HepG2 (cell line): ENCODE results near the gene NPB. TPM values are rescaled to one million over a fixed set of nuclear protein-coding genes. Genes with fewer than 3 reads are reported as not detected.
A peak's percentile ranks its signal among the peaks of the same experiment; 100 is the strongest.

Source experiments
- AHDC1 ChIP-seq: sonication (generic); formaldehyde crosslinking; IDR thresholded peaks from 2 replicates; pipeline ENCODE4 v1.5.1; 2020; ENCODE audit warnings: mild to moderate bottlenecking, missing genetic modification reagents, borderline replicate concordance
- RORA ChIP-seq: sonication (generic); formaldehyde crosslinking; IDR thresholded peaks from 2 replicates; pipeline ENCODE4 v1.5.0; 2020; ENCODE audit warnings: mild to moderate bottlenecking, missing genetic modification reagents, moderate library complexity
- TGIF2 ChIP-seq: IDR thresholded peaks from 2 replicates; pipeline ENCODE4 v1.6.1; 2016; ENCODE audit warnings: control low read depth, missing compliant biosample characterization
- WIZ ChIP-seq: sonication (generic); formaldehyde crosslinking; IDR thresholded peaks from 2 replicates; pipeline ENCODE4 v1.5.1; 2020; ENCODE audit warnings: mild to moderate bottlenecking, missing genetic modification reagents
- ZC3H4 ChIP-seq: sonication (generic); formaldehyde crosslinking; IDR thresholded peaks from 2 replicates; pipeline ENCODE4 v1.4.0; 2020; ENCODE audit warnings: missing genetic modification reagents, borderline replicate concordance
- ZFX ChIP-seq: sonication (generic); formaldehyde crosslinking; IDR thresholded peaks from 2 replicates; pipeline ENCODE4 v1.4.0; 2020; ENCODE audit warnings: mild to moderate bottlenecking, low read depth, missing genetic modification reagents, moderate library complexity
- ZMAT5 ChIP-seq: sonication (generic); formaldehyde crosslinking; IDR thresholded peaks from 2 replicates; pipeline ENCODE4 v1.5.0; 2020; ENCODE audit warnings: mild to moderate bottlenecking, low read depth, missing genetic modification reagents, borderline replicate concordance
- ZNF280D ChIP-seq: sonication (generic); formaldehyde crosslinking; IDR thresholded peaks from 2 replicates; pipeline ENCODE4 v1.5.1; 2020; ENCODE audit warnings: mild to moderate bottlenecking, missing genetic modification reagents
- ZNF407 ChIP-seq: sonication (generic); formaldehyde crosslinking; IDR thresholded peaks from one replicate; pipeline ENCODE4 v1.5.1; 2020; ENCODE audit warnings: mild to moderate bottlenecking, missing genetic modification reagents; ENCODE audit errors: not compliant biosample characterization
- ZZZ3 ChIP-seq: sonication (generic); formaldehyde crosslinking; IDR thresholded peaks from 2 replicates; pipeline ENCODE4 v1.4.0; 2020; ENCODE audit warnings: missing genetic modification reagents, mild to moderate bottlenecking, borderline replicate concordance
- polyA plus RNA-seq, 8 experiments: library from polyadenylated mRNA; depleted of rRNA in 3 of 8; stranded (reverse) in 7 of 8; unstranded in 1 of 8; fragments of >200 nt; fragmentation: Illumina TruSeq in 4 of 8; extraction: Trizol in 4 of 8; gene quantifications; 2 replicates each; pipeline versions ENCODE4 v1.2.1 to v1.2.3, GENCODE V29; 2011 to 2016; ENCODE audit warnings: low read depth in 4 of 8, missing spikeins in 1 of 8, mixed read lengths in 1 of 8; ENCODE audit not compliant: insufficient read depth in 1 of 8
- total RNA-seq, 5 experiments: library from RNA; depleted of rRNA; stranded (reverse); fragments of >200 nt; fragmentation: Illumina TruSeq; extraction: Trizol; gene quantifications; 2 replicates each; pipeline ENCODE4 v1.2.3, GENCODE V29; 2016; ENCODE audit warnings: low read depth in 1 of 5

Gene NPB
- total and polyA plus RNA-seq, 2 of the 13 experiments (the other 11 are each of a cell fraction or from before 2014, with no cell fraction given), result 0.11 to 0.93 TPM

GRCh38 chr17:81867991-81868673, 33.9 kb upstream of the NPB start (continued):
- TF ChIP-seq ZNF407 (CRISPR knock-in tag) (no peak), TGIF2 (CRISPR knock-in tag) (no peak; the same call in 1 of the 2 replicates), ZMAT5 (CRISPR knock-in tag) (no peak), RORA (CRISPR knock-in tag) (no peak), ZZZ3 (CRISPR knock-in tag) (no peak; the same call in 1 of the 2 replicates), ZNF280D (CRISPR knock-in tag) (no peak), WIZ (no peak), ZC3H4 (CRISPR knock-in tag) (peak; percentile 94; the same call in 1 of the 2 replicates), ZFX (CRISPR knock-in tag) (peak; percentile 39; the same call in 1 of the 2 replicates), AHDC1 (CRISPR knock-in tag) (no peak; the same call in 1 of the 2 replicates)
